ENCODE data around the gene VPS26B.

- no peak for TF ChIP-seq NFE2L1 (CRISPR knock-in tag; IDR thresholded peaks at IDR 0.05)
- no peak for TF ChIP-seq ATF2 (CRISPR knock-in tag; IDR thresholded peaks at IDR 0.05; ENCODE audit: borderline replicate concordance, low read depth)
- TF ChIP-seq CTCF (IDR thresholded peaks at IDR 0.05) = no peak
- no peak for TF ChIP-seq ZNF232 (CRISPR knock-in tag; IDR thresholded peaks at IDR 0.05)
- no peak for TF ChIP-seq SMAD4 (CRISPR knock-in tag; IDR thresholded peaks at IDR 0.05)
- no peak for TF ChIP-seq SP1 (CRISPR knock-in tag; conservative IDR thresholded peaks at IDR 0.05)
- no peak for TF ChIP-seq E2F4 (CRISPR knock-in tag; IDR thresholded peaks at IDR 0.05; ENCODE audit: borderline replicate concordance, low read depth)
- TF ChIP-seq CDX4 (CRISPR knock-in tag; IDR thresholded peaks at IDR 0.05; ENCODE audit: borderline replicate concordance) = no peak
- no peak for TF ChIP-seq CREB1 (CRISPR knock-in tag; IDR thresholded peaks at IDR 0.05)
- no peak for TF ChIP-seq ATF3 (CRISPR knock-in tag; conservative IDR thresholded peaks at IDR 0.05)
- TF ChIP-seq ZBTB21 (CRISPR knock-in tag; IDR thresholded peaks at IDR 0.05; ENCODE audit: borderline replicate concordance) = no peak
- TF ChIP-seq MAX (CRISPR knock-in tag; IDR thresholded peaks at IDR 0.05) = no peak
- TF ChIP-seq MLX (CRISPR knock-in tag; IDR thresholded peaks at IDR 0.05) = no peak
These were observed 21.8 kb upstream of the VPS26B start for GRCh38 chr11:134202661-134203060.
